K562 (cell line): Measurements from ENCODE around the gene ZSWIM7. TPM values are rescaled to one million over a fixed set of nuclear protein-coding genes. Genes with fewer than 3 reads are reported as not detected.
A peak's percentile ranks its signal among the peaks of the same experiment; 100 is the strongest.

Source experiments
- ATF1 ChIP-seq, 2 experiments: fragments of 450-650 bp in 1 of 2; IDR thresholded peaks; 2 replicates each; pipeline ENCODE4 v1.6.1; 2016; ENCODE audit warnings: missing compliant biosample characterization in 1 of 2, missing genetic modification characterization in 1 of 2
- BHLHE40 ChIP-seq: IDR thresholded peaks from 2 replicates; pipeline ENCODE4 v1.6.1; 2011; ENCODE audit warnings: low read length, improper control_type of control experiment
- CTBP1 ChIP-seq: fragments of 450-650 bp; IDR thresholded peaks from 2 replicates; pipeline ENCODE4 v1.6.1; 2016; ENCODE audit warnings: borderline replicate concordance
- E2F3 ChIP-seq: fragments of 250-450 bp; sonication (Bioruptor Pico); IDR thresholded peaks from 2 replicates; pipeline ENCODE4 v1.4.0; 2020; ENCODE audit warnings: mild to moderate bottlenecking
- FOXJ2 ChIP-seq: fragments of 200-800 bp; sonication (Bioruptor generic); IDR thresholded peaks from 2 replicates; pipeline ENCODE4 v1.6.1; 2016; ENCODE audit warnings: missing genetic modification characterization, missing compliant biosample characterization
- FOXO4 ChIP-seq: fragments of 450-650 bp; formaldehyde crosslinking; IDR thresholded peaks from 2 replicates; pipeline ENCODE4 v1.4.0; 2020; ENCODE audit warnings: mild to moderate bottlenecking, moderate library complexity
- HDAC6 ChIP-seq: IDR thresholded peaks from 2 replicates; pipeline ENCODE4 v1.6.1; 2012; ENCODE audit warnings: low read depth, mild to moderate bottlenecking, control low read depth, inconsistent platforms, low read length, moderate library complexity
- HDAC8 ChIP-seq: fragments of 450-650 bp; IDR thresholded peaks from 2 replicates; pipeline ENCODE4 v1.6.1; 2016; ENCODE audit warnings: mild to moderate bottlenecking, missing genetic modification characterization, moderate library complexity, missing compliant biosample characterization
- KLF10 ChIP-seq: fragments of 250-450 bp; sonication (Bioruptor Pico); IDR thresholded peaks from 2 replicates; pipeline ENCODE4 v1.6.1; 2021; ENCODE audit warnings: matching md5 sums
- MAFF ChIP-seq: IDR thresholded peaks from 2 replicates; pipeline ENCODE4 v1.6.1; 2012; ENCODE audit warnings: low read length, improper control_type of control experiment
- PURB ChIP-seq: sonication (generic); formaldehyde crosslinking; IDR thresholded peaks from 2 replicates; pipeline ENCODE4 v1.9.0; 2021; ENCODE audit warnings: low read depth, mild to moderate bottlenecking, missing genetic modification reagents
- RAD51 ChIP-seq: fragments of 450-650 bp; IDR thresholded peaks from 2 replicates; pipeline ENCODE4 v1.7.1; 2016; ENCODE audit warnings: low read depth, mild to moderate bottlenecking, borderline replicate concordance
- SLC30A9 ChIP-seq: fragments of 250-450 bp; sonication (Bioruptor Pico); IDR thresholded peaks from 2 replicates; pipeline ENCODE4 v1.8.0; 2022; ENCODE audit warnings: mild to moderate bottlenecking, moderate library complexity
- SMARCC2 ChIP-seq: fragments of 450-650 bp; IDR thresholded peaks from 2 replicates; pipeline ENCODE4 v1.6.1; 2017; ENCODE audit warnings: antibody characterized with exemption, moderate library complexity, mild to moderate bottlenecking, low read depth
- SREBF1 ChIP-seq: fragments of 150-350 bp; IDR thresholded peaks from 2 replicates; pipeline ENCODE4 v1.6.1; 2014; ENCODE audit warnings: antibody characterized with exemption, low read depth, low read length, borderline replicate concordance
- SRF ChIP-seq, 2 experiments: fragments of 250-450, 450-650 bp in 1 of 2; sonication (Bioruptor Pico) in 1 of 2; sonication (generic) in 1 of 2; formaldehyde crosslinking; IDR thresholded peaks; 2 replicates each; pipeline versions ENCODE4 v1.5.0 to v1.5.1; 2020 to 2022; ENCODE audit warnings: mild to moderate bottlenecking in 1 of 2, missing genetic modification reagents in 1 of 2
- ZBTB49 ChIP-seq: sonication (generic); formaldehyde crosslinking; IDR thresholded peaks from 2 replicates; pipeline ENCODE4 v1.8.0; 2022; ENCODE audit warnings: missing genetic modification reagents, mild to moderate bottlenecking, borderline replicate concordance
- ZNF277 ChIP-seq: fragments of 250-450 bp; sonication (Bioruptor Pico); IDR thresholded peaks from 2 replicates; pipeline ENCODE4 v1.8.0; 2022; ENCODE audit warnings: inconsistent platforms, mild to moderate bottlenecking, moderate library complexity, borderline replicate concordance
- ZNF347 ChIP-seq: fragments of 450-650 bp; formaldehyde crosslinking; IDR thresholded peaks from 2 replicates; pipeline ENCODE4 v1.4.0; 2020; ENCODE audit warnings: low read depth, mild to moderate bottlenecking, moderate library complexity
- ZNF445 ChIP-seq: fragments of 250-450 bp; sonication (Bioruptor Pico); IDR thresholded peaks from 2 replicates; pipeline ENCODE4 v1.4.0; 2020; ENCODE audit warnings: low read depth, mild to moderate bottlenecking, moderate library complexity
- polyA plus RNA-seq, 8 experiments: library from polyadenylated mRNA; depleted of rRNA in 4 of 8; stranded (reverse) in 5 of 8; unstranded in 3 of 8; fragments of >200 nt; fragmentation: Nextera tagmentation in 2 of 8; fragmentation: Illumina TruSeq in 1 of 8; extraction: Ambion mirVana in 2 of 8; extraction: Trizol in 1 of 8; gene quantifications; 2 replicates each; pipeline versions ENCODE4 v1.2.1 to v1.2.3, GENCODE V29; 2011 to 2014; ENCODE audit warnings: inconsistent platforms in 1 of 8, missing spikeins in 1 of 8
- total RNA-seq, 7 experiments: library from RNA; depleted of rRNA in 6 of 7; stranded (reverse); fragments of >200 nt in 6 of 7; fragmentation: Illumina TruSeq in 2 of 7; extraction: Trizol in 2 of 7; gene quantifications; 2 replicates each; pipeline versions ENCODE4 v1.2.1 to v1.2.3, GENCODE V29; 2011 to 2021; ENCODE audit warnings: low replicate concordance in 1 of 7
- TF ChIP-seq, protein P1 (sequence below): fragments of 450-650 bp; IDR thresholded peaks from 2 replicates; pipeline ENCODE4 v1.6.1; 2018; ENCODE audit not compliant: partially characterized antibody

Gene ZSWIM7
- total and polyA plus RNA-seq, 9 of the 15 experiments (the other 6 are each of a cell fraction or from before 2014, with no cell fraction given), result 5.9 to 18.7 (median 9.5) TPM

- TF ChIP-seq FOXO4 (CRISPR knock-in tag) (no peak), SLC30A9 (no peak), SREBF1 (no peak), RAD51 (no peak), PURB (CRISPR knock-in tag) (no peak), ZBTB49 (no peak), ZNF445 (CRISPR knock-in tag) (peak; percentile 94), ZNF277 (no peak), BHLHE40 (no peak), CTBP1 (peak; percentile 21; the same call in 1 of the 2 replicates), HDAC6 (no peak), SRF (CRISPR knock-in tag; IDR thresholded peaks at IDR 0.05) (peak in 1 of 2 experiments; percentile 88; a peak in 2 of 4 replicates), KLF10 (no peak), MAFF (0 out of 2 replicates have a peak, but pooled peaks have one; percentile 20), ATF1 (CRISPR knock-in tag; IDR thresholded peaks at IDR 0.05) (no peak), ATF1 (tag; IDR thresholded peaks at IDR 0.05) (no peak), E2F3 (no peak), FOXJ2 (tag) (no peak), ZNF347 (CRISPR knock-in tag) (no peak), HDAC8 (tag) (no peak), SMARCC2 (0 out of 2 replicates have a peak, but pooled peaks have one; percentile 33)
- TF ChIP-seq, protein P1, sequence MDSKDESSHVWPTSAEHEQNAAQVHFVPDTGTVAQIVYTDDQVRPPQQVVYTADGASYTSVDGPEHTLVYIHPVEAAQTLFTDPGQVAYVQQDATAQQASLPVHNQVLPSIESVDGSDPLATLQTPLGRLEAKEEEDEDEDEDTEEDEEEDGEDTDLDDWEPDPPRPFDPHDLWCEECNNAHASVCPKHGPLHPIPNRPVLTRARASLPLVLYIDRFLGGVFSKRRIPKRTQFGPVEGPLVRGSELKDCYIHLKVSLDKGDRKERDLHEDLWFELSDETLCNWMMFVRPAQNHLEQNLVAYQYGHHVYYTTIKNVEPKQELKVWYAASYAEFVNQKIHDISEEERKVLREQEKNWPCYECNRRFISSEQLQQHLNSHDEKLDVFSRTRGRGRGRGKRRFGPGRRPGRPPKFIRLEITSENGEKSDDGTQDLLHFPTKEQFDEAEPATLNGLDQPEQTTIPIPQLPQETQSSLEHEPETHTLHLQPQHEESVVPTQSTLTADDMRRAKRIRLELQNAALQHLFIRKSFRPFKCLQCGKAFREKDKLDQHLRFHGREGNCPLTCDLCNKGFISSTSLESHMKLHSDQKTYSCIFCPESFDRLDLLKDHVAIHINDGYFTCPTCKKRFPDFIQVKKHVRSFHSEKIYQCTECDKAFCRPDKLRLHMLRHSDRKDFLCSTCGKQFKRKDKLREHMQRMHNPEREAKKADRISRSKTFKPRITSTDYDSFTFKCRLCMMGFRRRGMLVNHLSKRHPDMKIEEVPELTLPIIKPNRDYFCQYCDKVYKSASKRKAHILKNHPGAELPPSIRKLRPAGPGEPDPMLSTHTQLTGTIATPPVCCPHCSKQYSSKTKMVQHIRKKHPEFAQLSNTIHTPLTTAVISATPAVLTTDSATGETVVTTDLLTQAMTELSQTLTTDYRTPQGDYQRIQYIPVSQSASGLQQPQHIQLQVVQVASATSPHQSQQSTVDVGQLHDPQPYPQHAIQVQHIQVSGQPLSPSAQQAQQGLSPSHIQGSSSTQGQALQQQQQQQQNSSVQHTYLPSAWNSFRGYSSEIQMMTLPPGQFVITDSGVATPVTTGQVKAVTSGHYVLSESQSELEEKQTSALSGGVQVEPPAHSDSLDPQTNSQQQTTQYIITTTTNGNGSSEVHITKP, result peak; percentile 50
Observed at GRCh38 chr17:15972497-15972951, 27.0 kb downstream of the ZSWIM7 start (continued).
